Neural crest cell (in vitro differentiated cells): ENCODE data around the gene TOM1L2. TPM values are rescaled to one million over a fixed set of nuclear protein-coding genes. Genes with fewer than 3 reads are reported as not detected.
A peak's percentile ranks its signal among the peaks of the same experiment; 100 is the strongest.

Experiments used
- DNase-seq: peaks from one replicate; pipeline ENCODE4 v3.0.0; 2021; ENCODE audit warnings: low read depth, mixed read lengths, low spot score
- H3K27ac Mint-ChIP-seq: one replicate; pipeline ENCODE4 v1.8.0; 2021; ENCODE audit warnings: mild to moderate bottlenecking, mixed read lengths; ENCODE audit not compliant: unreplicated experiment
- H3K27me3 Mint-ChIP-seq: 2 replicates; pipeline ENCODE4 v1.8.0; 2021; ENCODE audit warnings: low read depth, mild to moderate bottlenecking, mixed read lengths
- H3K36me3 Mint-ChIP-seq: 2 replicates; pipeline ENCODE4 v1.8.0; 2021; ENCODE audit warnings: low read depth, mild to moderate bottlenecking, mixed read lengths
- H3K4me1 Mint-ChIP-seq: 2 replicates; pipeline ENCODE4 v1.8.0; 2021; ENCODE audit warnings: mixed read lengths
- H3K4me3 Mint-ChIP-seq: one replicate; pipeline ENCODE4 v1.8.0; 2021; ENCODE audit warnings: mild to moderate bottlenecking, mixed read lengths
- H3K9me3 Mint-ChIP-seq: 2 replicates; pipeline ENCODE4 v1.8.0; 2021; ENCODE audit warnings: mixed read lengths
- CTCF ChIP-seq: fragments of 200-600 bp; sonication (generic); conservative IDR thresholded peaks from 2 replicates; pipeline ENCODE4 v1.5.0; 2021; ENCODE audit warnings: antibody characterized with exemption, mild to moderate bottlenecking
- total RNA-seq: library from RNA; stranded (reverse); gene quantifications from 2 replicates; pipeline ENCODE4 v1.2.1, GENCODE V29; 2021

The TOM1L2 gene
- total RNA-seq, 1 donor from 2014 or later: 15.9 TPM

GRCh38 chr17:17868641-17869522 is 103.3 kb downstream of the TOM1L2 start:
- peak overlapping the region; percentile 88 for H3K27ac Mint-ChIP-seq
- peak overlapping the region; percentile 58 for H3K4me3 Mint-ChIP-seq
- DNase-seq: no peak

GRCh38 chr17:17866897-17867296 is 105.3 kb downstream of the TOM1L2 start:
- H3K36me3 Mint-ChIP-seq: no peaks in the 10 kb centered on the region
- no peaks in the 10 kb centered on the region for H3K27me3 Mint-ChIP-seq
- no peak overlapping the region for H3K27ac Mint-ChIP-seq
- H3K9me3 Mint-ChIP-seq: no peaks in the 10 kb centered on the region
- H3K4me1 Mint-ChIP-seq: peaks cover 43% of the 10 kb centered on the region
- no peak for TF ChIP-seq CTCF
- no peak overlapping the region for H3K4me3 Mint-ChIP-seq
- no peak for DNase-seq

More at GRCh38 chr17:17868641-17869522, 103.3 kb downstream of the TOM1L2 start:
- TF ChIP-seq CTCF: no peak
- Mint-ChIP-seq H3K36me3 (no peaks in the 10 kb centered on the region), H3K27me3 (no peaks in the 10 kb centered on the region), H3K9me3 (no peaks in the 10 kb centered on the region), H3K4me1 (peaks cover 46% of the 10 kb centered on the region)

GRCh38 chr17:17866425-17866824 is 105.8 kb downstream of the TOM1L2 start:
- Mint-ChIP-seq H3K9me3 (no peaks in the 10 kb centered on the region), H3K27ac (peak overlapping the region; percentile 19), H3K4me1 (peaks cover 39% of the 10 kb centered on the region), H3K27me3 (no peaks in the 10 kb centered on the region), H3K4me3 (no peak overlapping the region), H3K36me3 (no peaks in the 10 kb centered on the region)
- no peak for TF ChIP-seq CTCF
- DNase-seq: no peak

- TF ChIP-seq CTCF: no peak
- Mint-ChIP-seq H3K27me3 (no peaks in the 10 kb centered on the region), H3K9me3 (no peaks in the 10 kb centered on the region), H3K4me1 (peaks cover 37% of the 10 kb centered on the region), H3K27ac (no peak overlapping the region), H3K36me3 (no peaks in the 10 kb centered on the region), H3K4me3 (no peak overlapping the region)
- DNase-seq: no peak
These were observed 107.2 kb downstream of the TOM1L2 start for GRCh38 chr17:17865035-17865434.

DNA sequence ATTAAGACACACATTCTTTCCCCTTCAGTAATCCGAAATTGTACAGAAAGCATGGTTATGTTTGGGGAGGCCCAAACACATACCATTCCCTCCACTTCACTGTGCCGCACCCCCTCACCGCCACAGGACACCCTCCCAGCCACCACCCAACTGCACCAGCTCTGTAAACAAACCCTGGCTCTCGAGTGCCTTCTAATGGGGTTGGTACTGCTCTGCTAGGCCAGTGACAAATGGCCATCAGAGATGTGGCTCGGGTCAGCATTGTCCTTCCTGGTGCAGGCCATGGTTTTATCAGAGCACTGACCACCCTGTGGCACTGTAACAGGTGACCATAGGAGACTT is 111.5 kb downstream of the TOM1L2 start:
- TF ChIP-seq CTCF: no peak
- Mint-ChIP-seq H3K27me3 (no peaks in the 10 kb centered on the region), H3K4me1 (peaks cover 8% of the 10 kb centered on the region), H3K9me3 (no peaks in the 10 kb centered on the region), H3K36me3 (no peaks in the 10 kb centered on the region), H3K4me3 (no peak overlapping the region), H3K27ac (no peak overlapping the region)
- no peak for DNase-seq
